Tibial artery (tissue), 4 donors: ENCODE measurements around the gene NFE2.

Source experiments
- DNase-seq, 2 donors: peaks; one replicate each; pipeline ENCODE4 v3.0.0-alpha.2; 2019
- H3K27ac ChIP-seq, 2 donors: fragments of 200-600 bp; sonication (generic) in 1 of 2; 1 replicate in 1 of 2; 2 replicates in 1 of 2; pipeline ENCODE4 v1.5.1; 2018 to 2019; ENCODE audit warnings: mild to moderate bottlenecking in 1 of 2
- H3K27me3 ChIP-seq, 2 donors: fragments of 200-600 bp; sonication (generic) in 1 of 2; one replicate each; pipeline versions ENCODE4 v1.5.1 to v1.6.0; 2016 to 2019
- H3K36me3 ChIP-seq, 3 donors: fragments of 200-600 bp; sonication (generic) in 2 of 3; one replicate each; pipeline ENCODE4 v1.5.1; 2016 to 2019; ENCODE audit warnings: mild to moderate bottlenecking in 2 of 3
- H3K4me1 ChIP-seq, 4 donors: fragments of 200-600 bp; sonication (generic) in 2 of 4; 1 replicate in 3 of 4; 2 replicates in 1 of 4; pipeline ENCODE4 v1.5.1; 2016 to 2019
- H3K4me3 ChIP-seq, 2 donors: fragments of 200-600 bp; sonication (generic) in 1 of 2; 1 replicate in 1 of 2; 2 replicates in 1 of 2; pipeline ENCODE4 v1.5.1; 2018 to 2019; ENCODE audit warnings: mild to moderate bottlenecking in 2 of 2
- H3K9me3 ChIP-seq, 3 donors: fragments of 200-600 bp; sonication (generic) in 1 of 3; one replicate each; pipeline ENCODE4 v1.5.1; 2016 to 2019
- CTCF ChIP-seq, 2 experiments: fragments of 200-600 bp in 1 of 2; fragments of 450-650 bp in 1 of 2; IDR thresholded peaks; one replicate each; pipeline ENCODE4 v1.5.1; 2017 to 2019; ENCODE audit warnings: antibody characterized with exemption in 2 of 2, mild to moderate bottlenecking in 1 of 2, moderate library complexity in 1 of 2
- intact Hi-C: fragments of 100-400 bp; cut with DNase I; formaldehyde crosslinking; loops from one replicate; pipeline ENCODE4 v1.15.0; 2023; ENCODE audit warnings: low total_unique reads

The NFE2 gene

DNA sequence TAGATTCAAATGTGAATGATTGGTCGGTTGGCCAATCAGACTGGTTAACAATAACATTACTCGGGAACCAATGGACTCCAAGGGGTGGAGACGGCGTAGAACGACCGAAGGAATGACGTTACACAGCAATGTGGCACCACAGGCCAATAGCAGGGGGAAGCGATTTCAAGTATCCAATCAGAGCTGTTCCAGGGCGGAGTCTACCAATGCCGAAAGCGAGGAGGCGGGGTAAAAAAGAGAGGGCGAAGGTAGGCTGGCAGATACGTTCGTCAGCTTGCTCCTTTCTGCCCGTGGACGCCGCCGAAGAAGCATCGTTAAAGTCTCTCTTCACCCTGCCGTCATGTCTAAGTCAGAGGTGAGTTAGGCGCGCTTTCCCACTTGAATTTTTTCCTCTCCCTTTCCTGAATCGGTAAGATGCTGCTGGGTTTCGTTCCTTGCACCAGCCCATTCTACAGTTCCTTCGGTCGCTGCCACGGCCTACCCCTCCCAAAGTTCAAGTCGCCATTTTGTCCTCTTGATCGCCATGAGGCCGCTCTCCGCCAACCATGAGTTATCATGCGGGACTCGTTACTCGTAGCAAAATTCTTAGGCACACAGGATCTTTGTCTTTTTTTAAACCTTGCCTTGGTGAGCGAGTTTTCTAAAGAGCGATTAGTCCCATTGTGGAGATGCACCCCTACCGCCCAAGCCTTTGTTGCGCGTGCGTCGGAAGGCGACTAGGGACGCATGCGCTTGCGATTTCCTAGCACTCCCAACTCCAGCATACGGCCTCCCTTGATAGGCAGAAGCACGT, 20.2 kb downstream of the NFE2 start, which contains the start of gene HNRNPA1:
Gene HNRNPA1 (plus strand): TSS at position 259 of the 793 bp plus-strand sequence. CDS start 82 bp downstream, at position 341.
- H3K9me3 ChIP-seq, result no peaks in the 10 kb centered on the region
- H3K27ac ChIP-seq, result peak within 1 kb of the TSS; percentile 90 to 91
- H3K4me1 ChIP-seq, result peaks cover 0 to 66% (median 47%) of the 10 kb centered on the region in 4 donors
- H3K36me3 ChIP-seq, result peaks cover 34 to 37% (median 36%) of the 10 kb centered on the region in 3 donors
- DNase-seq, result peak; percentile 98 to 99
- intact Hi-C loops, result loop anchor here (2.0 kb wide), 1 partner anchor 78 kb away; no protein-coding TSS in a partner anchor
- TF ChIP-seq CTCF (IDR thresholded peaks at IDR 0.05), result peak in 1 of 2 experiments; percentile 18
- H3K27me3 ChIP-seq, result no peaks in the 10 kb centered on the region
- peak within 1 kb of the TSS; percentile 60 to 71 for H3K4me3 ChIP-seq

DNA sequence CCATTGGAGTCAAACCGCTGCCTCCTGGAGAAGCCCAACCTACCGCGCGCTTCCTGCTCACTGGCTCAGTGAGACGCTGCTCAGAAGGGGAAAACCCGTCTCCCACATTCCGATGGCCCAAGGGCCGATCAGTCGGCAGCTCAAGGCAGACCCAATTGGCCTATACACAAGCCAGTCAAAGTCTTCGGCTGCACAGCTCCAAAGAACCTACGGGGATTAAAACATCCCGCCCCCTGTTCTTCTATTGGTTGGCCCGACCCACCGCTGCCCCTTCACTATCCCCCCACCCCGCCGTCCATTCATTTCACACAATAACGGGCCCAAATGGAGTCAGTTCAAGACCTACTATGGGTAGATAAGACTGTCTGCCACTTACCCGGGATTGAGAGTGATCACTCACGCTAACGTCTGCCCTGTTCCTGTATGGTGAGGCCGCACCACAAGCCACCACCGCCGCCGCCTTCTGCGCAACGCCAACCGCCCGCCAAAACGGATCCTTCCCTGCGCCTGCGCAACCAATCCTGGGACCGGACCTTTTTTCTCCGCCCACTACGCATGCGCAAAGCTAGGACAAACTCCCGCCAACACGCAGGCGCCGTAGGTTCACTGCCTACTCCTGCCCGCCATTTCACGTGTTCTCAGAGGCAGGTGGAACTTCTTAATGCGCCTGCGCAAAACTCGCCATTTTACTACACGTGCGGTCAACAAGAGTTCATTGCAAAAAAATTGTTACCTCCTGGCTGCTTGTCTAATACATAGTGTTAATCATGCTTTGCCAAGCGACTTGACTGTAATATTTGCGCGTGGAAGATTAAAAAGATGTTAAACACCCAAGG, 21.0 kb downstream of the NFE2 start, which contains the start of gene CBX5:
Gene CBX5 (minus strand): TSS at position 491 of the 836 bp plus-strand sequence. CDS start 22,472 bp downstream, outside the sequence.
- Histone ChIP-seq H3K9me3 (no peaks in the 10 kb centered on the region), H3K4me1 (peaks cover 0 to 58% (median 42%) of the 10 kb centered on the region in 4 donors), H3K27me3 (no peaks in the 10 kb centered on the region), H3K36me3 (peaks cover 28 to 31% (median 29%) of the 10 kb centered on the region in 3 donors), H3K4me3 (peak within 1 kb of the TSS; percentile 60 to 71), H3K27ac (peak within 1 kb of the TSS; percentile 90 to 91)
- intact Hi-C loops, result loop anchor here (2.0 kb wide), 1 partner anchor 79 kb away; no protein-coding TSS in a partner anchor
- peak; percentile 99 to 100 for DNase-seq
- no peak for TF ChIP-seq CTCF (IDR thresholded peaks at IDR 0.05)

DNA sequence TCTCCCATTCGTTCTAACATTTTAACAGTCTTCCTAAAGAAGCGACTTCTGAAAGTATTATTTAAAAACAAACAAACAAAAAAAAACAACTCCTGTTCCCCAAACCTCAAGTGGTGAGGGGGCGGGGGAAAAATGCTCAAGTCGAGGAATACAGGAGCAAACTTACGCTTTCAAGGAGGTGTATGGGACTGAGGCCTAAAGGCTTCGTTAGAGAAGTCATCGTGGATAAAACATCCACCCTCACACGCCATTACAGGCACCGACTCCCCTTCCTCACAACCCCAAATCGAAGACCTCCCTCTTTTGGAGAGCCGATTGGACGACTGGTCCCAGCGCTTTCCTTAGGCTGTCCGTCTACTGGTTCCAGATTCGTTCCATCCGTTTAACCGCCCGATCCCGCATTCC, 21.6 kb downstream of the NFE2 start:
- Histone ChIP-seq H3K36me3 (peaks cover 27 to 29% (median 27%) of the 10 kb centered on the region in 3 donors), H3K9me3 (no peaks in the 10 kb centered on the region), H3K27me3 (no peaks in the 10 kb centered on the region), H3K4me1 (peaks cover 0 to 51% (median 41%) of the 10 kb centered on the region in 4 donors), H3K4me3 (peak overlapping the region; percentile 60 to 71), H3K27ac (peak overlapping the region; percentile 90 to 91)
- no peak for DNase-seq
- TF ChIP-seq CTCF (IDR thresholded peaks at IDR 0.05), result no peak
- intact Hi-C loops, result no loop called here

- intact Hi-C loops, result no loop called here
- no peak for DNase-seq
- H3K9me3 ChIP-seq, result no peaks in the 10 kb centered on the region
- peaks cover 13 to 22% (median 15%) of the 10 kb centered on the region in 3 donors for H3K36me3 ChIP-seq
- H3K4me3 ChIP-seq, result no peak overlapping the region
- H3K4me1 ChIP-seq, result peaks cover 0 to 38% (median 28%) of the 10 kb centered on the region in 4 donors
- peak overlapping the region; percentile 90 to 91 for H3K27ac ChIP-seq
- TF ChIP-seq CTCF (IDR thresholded peaks at IDR 0.05), result no peak
- H3K27me3 ChIP-seq, result no peaks in the 10 kb centered on the region
These were observed 23.0 kb downstream of the NFE2 start for GRCh38 chr12:54277823-54278276.

GRCh38 chr12:54276368-54276767, 24.4 kb downstream of the NFE2 start:
- no peak for TF ChIP-seq CTCF (IDR thresholded peaks at IDR 0.05)
- H3K4me1 ChIP-seq, result peaks cover 0 to 23% (median 17%) of the 10 kb centered on the region in 4 donors
- H3K27me3 ChIP-seq, result no peaks in the 10 kb centered on the region
- peaks cover 0 to 10% (median under 1%) of the 10 kb centered on the region in 3 donors for H3K36me3 ChIP-seq
- no peak for DNase-seq
- H3K9me3 ChIP-seq, result no peaks in the 10 kb centered on the region
- intact Hi-C loops, result no loop called here
- no peak overlapping the region for H3K4me3 ChIP-seq
- no peak overlapping the region for H3K27ac ChIP-seq
